ENCODE measurements around the gene LDLRAD3.
A peak's percentile ranks its signal among the peaks of the same experiment; 100 is the strongest.

Gene LDLRAD3

DNA sequence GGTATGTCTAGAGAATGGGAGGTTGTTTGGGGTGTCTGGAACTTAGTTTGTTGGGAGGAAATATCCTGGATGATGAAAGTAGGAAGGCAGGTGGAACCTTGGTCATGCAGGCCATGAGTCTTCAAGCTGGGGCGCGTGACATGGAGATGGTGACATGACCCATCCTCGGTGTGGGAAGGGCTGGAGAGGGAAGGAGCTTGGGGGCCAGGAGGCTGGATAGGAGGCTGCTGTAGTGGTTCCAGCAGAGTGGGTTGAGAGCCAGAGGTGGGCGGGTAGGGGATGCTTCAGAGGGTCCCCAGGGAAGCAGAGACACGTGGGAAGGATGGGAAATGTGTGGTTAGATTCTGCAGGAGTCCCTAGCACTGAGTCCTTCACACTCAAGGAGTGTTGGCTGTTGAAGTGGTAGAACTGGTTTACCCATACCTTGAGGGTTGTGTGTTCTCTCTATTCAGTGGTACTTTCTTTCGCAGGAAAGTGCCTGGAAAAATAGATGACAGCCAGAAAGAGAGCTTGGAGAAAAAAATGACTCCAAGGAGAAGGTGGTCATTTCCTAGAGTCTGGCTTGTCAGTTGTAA lies 56.8 kb downstream of the LDLRAD3 start:
- Histone ChIP-seq H3K36me3 (peaks cover 6% of the 10 kb centered on the region), H3K9me3 (ENCODE audit: severe bottlenecking) (peaks cover 5% of the 10 kb centered on the region), H3K27ac (no peak overlapping the region), H3K27me3 (ENCODE audit: insufficient read depth, low read depth, severe bottlenecking) (no peaks in the 10 kb centered on the region), H3K4me3 (ENCODE audit: low read depth, low read length) (no peak overlapping the region)
- TF ChIP-seq CTCF (IDR thresholded peaks at IDR 0.05; ENCODE audit: low read depth, low read length), result no peak
- DNase-seq, result no peak

GRCh38 chr11:36002196-36002595 lies 58.3 kb downstream of the LDLRAD3 start:
- H3K4me3 ChIP-seq (ENCODE audit: low read depth, low read length), result no peak overlapping the region
- TF ChIP-seq CTCF (IDR thresholded peaks at IDR 0.05; ENCODE audit: low read depth, low read length), result no peak
- H3K9me3 ChIP-seq (ENCODE audit: severe bottlenecking), result peaks cover 5% of the 10 kb centered on the region
- no peaks in the 10 kb centered on the region for H3K27me3 ChIP-seq (ENCODE audit: insufficient read depth, low read depth, severe bottlenecking)
- peaks cover 6% of the 10 kb centered on the region for H3K36me3 ChIP-seq
- no peak overlapping the region for H3K27ac ChIP-seq
- DNase-seq, result no peak

- Histone ChIP-seq H3K4me3 (ENCODE audit: low read depth, low read length) (no peak overlapping the region), H3K27me3 (ENCODE audit: insufficient read depth, low read depth, severe bottlenecking) (no peaks in the 10 kb centered on the region), H3K9me3 (ENCODE audit: severe bottlenecking) (peaks cover 5% of the 10 kb centered on the region), H3K27ac (no peak overlapping the region), H3K36me3 (peaks cover 6% of the 10 kb centered on the region)
- no peak for TF ChIP-seq CTCF (IDR thresholded peaks at IDR 0.05; ENCODE audit: low read depth, low read length)
- DNase-seq, result no peak
These were observed 58.9 kb downstream of the LDLRAD3 start for GRCh38 chr11:36002796-36003195.

DNA sequence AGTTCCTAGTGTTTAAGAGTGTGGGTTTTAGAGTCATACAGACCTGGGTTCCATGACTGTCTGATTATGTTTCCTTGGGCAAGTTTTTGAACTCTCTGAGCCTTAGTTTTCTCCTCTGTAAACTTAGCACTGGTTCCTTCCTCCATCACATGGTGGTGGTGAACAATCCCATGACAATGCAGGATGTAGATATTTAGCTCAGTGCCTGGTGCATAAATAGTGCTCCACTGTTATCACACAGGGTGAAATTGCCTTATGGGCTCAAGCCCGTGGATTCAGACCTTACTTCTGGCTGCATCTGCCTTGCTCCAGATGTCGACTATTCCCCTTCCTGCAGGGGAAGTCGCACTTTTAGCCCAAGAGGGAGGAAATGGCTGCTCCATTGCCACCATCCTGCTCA lies 62.7 kb downstream of the LDLRAD3 start:
- DNase-seq, result no peak
- H3K27ac ChIP-seq, result peak overlapping the region; percentile 65
- H3K4me3 ChIP-seq (ENCODE audit: low read depth, low read length), result no peak overlapping the region
- H3K27me3 ChIP-seq (ENCODE audit: insufficient read depth, low read depth, severe bottlenecking), result no peaks in the 10 kb centered on the region
- no peak for TF ChIP-seq CTCF (IDR thresholded peaks at IDR 0.05; ENCODE audit: low read depth, low read length)
- H3K9me3 ChIP-seq (ENCODE audit: severe bottlenecking), result peaks cover 5% of the 10 kb centered on the region
- H3K36me3 ChIP-seq, result no peaks in the 10 kb centered on the region

DNA sequence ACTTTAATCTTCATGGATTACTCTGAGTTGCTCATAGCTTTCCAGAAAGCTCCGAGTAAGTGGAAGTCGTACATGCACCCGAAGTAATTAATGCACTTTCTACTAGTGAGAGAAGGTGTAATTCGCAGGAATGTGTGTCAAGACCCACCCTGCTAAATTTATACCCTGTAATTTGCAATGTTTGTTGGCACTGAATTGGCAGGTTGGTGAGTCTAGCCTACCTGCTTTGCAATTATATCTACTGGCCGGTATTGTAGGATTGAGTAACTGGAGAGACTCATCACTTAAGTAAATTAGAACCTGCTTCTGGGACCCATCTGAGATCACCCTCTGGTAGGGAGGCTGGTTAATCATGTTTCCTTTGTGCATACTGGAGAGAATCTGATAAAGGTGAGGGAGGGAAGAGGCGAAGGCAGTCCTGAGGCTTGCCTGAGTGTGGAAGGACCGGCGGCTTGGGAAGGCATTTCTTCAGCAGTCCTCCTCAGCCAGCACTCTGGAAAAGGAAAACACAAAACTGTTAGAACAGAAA lies 63.3 kb downstream of the LDLRAD3 start:
- H3K9me3 ChIP-seq (ENCODE audit: severe bottlenecking), result peaks cover 5% of the 10 kb centered on the region
- peak; percentile 44 for DNase-seq
- H3K36me3 ChIP-seq, result no peaks in the 10 kb centered on the region
- peak overlapping the region; percentile 65 for H3K27ac ChIP-seq
- no peak overlapping the region for H3K4me3 ChIP-seq (ENCODE audit: low read depth, low read length)
- H3K27me3 ChIP-seq (ENCODE audit: insufficient read depth, low read depth, severe bottlenecking), result no peaks in the 10 kb centered on the region
- no peak for TF ChIP-seq CTCF (IDR thresholded peaks at IDR 0.05; ENCODE audit: low read depth, low read length)

GRCh38 chr11:36008584-36008983 lies 64.7 kb downstream of the LDLRAD3 start:
- H3K27me3 ChIP-seq (ENCODE audit: insufficient read depth, low read depth, severe bottlenecking), result no peaks in the 10 kb centered on the region
- H3K36me3 ChIP-seq, result no peaks in the 10 kb centered on the region
- no peak overlapping the region for H3K27ac ChIP-seq
- no peak overlapping the region for H3K4me3 ChIP-seq (ENCODE audit: low read depth, low read length)
- no peak for TF ChIP-seq CTCF (IDR thresholded peaks at IDR 0.05; ENCODE audit: low read depth, low read length)
- no peak for DNase-seq
- H3K9me3 ChIP-seq (ENCODE audit: severe bottlenecking), result peaks cover 5% of the 10 kb centered on the region

Data from WERI-Rb-1 (cell line).